Measurements from ENCODE around the gene GPBP1. TPM values are rescaled to one million over a fixed set of nuclear protein-coding genes. Genes with fewer than 3 reads are reported as not detected.
"Not testable (repeated sequence)": the region's sequence is repeated elsewhere in the genome, so short reads cannot be mapped to it uniquely, and the experiment has no call there.

Gene GPBP1
- total RNA-seq, 2 donors from 2014 or later = 50.5 to 58.4 TPM

DNA sequence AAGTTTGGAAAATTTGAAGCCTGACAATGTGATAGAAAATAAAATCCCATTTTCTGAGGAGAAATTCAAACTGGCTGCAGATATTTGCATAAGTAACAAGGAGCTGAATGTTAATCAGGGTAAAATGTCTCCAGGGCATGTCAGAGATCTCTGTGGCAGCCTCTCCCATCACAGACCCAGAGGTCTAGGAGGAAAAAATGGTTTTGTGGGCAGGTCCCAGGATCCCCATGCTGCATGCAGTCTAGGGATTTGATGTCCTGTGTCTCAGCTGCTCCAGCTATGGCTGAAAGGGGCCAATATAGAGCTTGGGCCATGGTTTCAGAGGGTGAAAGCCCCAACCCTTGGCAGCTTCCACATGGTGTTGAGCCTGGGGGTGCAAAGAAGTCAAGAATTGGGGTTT is 135.2 kb downstream of the GPBP1 start:
- ATAC-seq; intact Hi-C loops (cut with DNase I); DNase-seq: not testable (repeated sequence)

DNA sequence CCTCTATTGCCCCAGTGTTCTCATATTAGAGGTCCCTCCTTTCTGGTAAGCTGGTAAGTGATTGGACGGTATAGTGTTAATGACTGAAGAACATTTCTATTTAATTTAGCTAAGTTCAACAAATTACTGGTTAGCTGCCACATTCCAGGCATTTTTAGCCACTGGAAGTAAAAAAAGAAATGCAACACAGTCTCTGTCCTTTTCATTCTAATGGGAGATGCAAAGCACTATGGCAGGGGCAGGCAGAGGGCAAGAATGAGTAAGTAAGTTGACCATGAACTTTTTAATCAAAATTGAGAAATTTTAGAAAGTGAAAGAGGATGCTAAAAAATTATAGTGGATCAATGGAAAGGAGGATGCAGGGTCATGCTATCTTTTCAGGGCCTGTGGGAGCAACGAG is 137.4 kb downstream of the GPBP1 start:
- intact Hi-C loops (cut with DNase I) = no loop called here
- no peak for DNase-seq
- no peak for ATAC-seq

DNA sequence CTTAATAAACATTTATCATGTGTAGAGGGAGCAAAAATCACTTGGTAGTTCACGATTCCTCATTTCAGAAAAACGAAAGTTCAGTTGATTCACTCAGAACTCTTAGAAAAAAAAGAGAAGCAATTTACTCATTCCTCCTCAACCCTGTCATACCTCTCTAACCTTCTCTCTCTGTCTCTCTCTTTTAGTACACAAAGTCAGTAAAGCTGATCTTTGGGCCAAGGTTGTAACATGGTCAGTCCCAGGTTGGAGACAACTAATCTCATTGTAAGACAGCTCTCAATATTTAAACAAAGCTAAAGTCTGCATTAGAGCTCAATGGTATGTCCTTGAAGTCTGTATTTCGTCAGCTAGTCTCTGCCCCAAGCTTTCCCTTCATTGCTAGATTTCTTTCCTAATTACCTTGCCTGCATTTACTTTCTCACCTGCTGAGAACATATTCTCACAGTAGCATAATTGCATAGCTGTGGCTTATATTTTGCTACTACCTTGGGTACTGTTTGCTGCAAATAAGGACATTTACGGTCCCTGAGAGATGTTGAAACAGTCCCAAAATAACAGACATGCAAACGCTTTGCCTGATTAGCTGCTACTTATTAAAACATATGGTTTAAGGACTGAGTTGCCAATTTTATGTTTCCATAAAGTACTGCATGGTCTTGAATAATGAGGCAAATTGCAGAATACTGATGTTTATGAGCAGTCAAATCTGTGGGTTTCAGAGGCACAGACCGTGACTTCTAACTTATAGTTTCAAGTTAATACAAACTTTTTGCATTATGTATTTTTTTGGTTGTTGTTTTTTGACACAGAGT is 138.3 kb downstream of the GPBP1 start:
- DNase-seq (no peak), ATAC-seq (no peak)
- intact Hi-C loops (cut with DNase I) = no loop called here

DNA sequence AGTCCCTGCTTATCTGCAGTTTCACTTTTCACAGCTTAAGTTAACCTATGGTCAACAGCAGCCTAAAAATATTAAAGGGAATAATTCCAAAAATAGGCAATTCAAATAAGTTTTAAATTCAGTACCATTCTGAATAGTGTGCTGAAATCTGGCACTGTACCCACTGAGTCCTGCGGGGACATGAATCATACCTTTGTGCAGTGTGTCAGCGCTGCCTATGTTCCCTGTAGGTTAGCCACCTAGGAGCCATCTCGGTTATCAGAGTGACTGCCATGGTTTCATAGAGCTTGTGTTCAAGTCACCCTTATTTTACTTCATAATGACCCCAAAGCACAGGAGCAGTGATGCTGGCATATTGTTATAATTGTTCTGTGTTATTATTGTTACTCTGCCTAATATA is 139.9 kb downstream of the GPBP1 start:
- intact Hi-C loops (cut with DNase I) = no loop called here
- ATAC-seq = no peak
- no peak for DNase-seq

Other genes starting within 250 kb of the GPBP1 start
- 10 to 100 TPM; 12.6 to 16.6 TPM for gene MIER3, start 221.9 kb upstream of the GPBP1 start, total RNA-seq